ENCODE measurements around the gene CDH15.

CDH15 gene

DNA sequence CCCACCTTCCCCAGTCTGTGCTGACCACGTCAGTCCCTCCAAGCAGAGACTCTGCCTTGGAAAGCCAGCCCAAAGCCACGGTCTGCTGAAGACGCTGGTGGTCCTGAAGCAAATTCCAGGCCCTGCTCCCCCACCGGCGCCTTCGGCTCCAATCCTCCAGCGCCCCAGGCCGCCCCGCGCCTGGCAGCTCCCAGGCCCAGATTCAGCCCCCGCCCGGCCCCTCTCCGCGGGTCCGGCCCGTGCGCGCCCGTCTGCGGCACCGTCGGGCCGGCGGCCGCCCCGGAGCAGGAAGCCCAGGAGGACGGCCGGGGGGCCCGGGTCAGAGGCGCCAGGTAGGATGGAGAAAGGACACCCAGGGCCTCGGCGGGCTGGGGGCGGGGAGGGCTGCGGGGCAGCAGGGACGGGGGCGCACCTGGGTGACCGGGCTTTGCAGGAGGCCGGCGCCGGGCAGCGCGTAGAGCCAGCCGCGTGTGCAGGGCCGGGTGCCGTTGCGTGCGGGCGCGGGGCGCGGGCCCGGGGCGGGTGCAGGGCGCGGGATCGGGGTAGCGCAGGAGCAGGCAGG is 29.4 kb downstream of the CDH15 start:
- no peak for DNase-seq

DNA sequence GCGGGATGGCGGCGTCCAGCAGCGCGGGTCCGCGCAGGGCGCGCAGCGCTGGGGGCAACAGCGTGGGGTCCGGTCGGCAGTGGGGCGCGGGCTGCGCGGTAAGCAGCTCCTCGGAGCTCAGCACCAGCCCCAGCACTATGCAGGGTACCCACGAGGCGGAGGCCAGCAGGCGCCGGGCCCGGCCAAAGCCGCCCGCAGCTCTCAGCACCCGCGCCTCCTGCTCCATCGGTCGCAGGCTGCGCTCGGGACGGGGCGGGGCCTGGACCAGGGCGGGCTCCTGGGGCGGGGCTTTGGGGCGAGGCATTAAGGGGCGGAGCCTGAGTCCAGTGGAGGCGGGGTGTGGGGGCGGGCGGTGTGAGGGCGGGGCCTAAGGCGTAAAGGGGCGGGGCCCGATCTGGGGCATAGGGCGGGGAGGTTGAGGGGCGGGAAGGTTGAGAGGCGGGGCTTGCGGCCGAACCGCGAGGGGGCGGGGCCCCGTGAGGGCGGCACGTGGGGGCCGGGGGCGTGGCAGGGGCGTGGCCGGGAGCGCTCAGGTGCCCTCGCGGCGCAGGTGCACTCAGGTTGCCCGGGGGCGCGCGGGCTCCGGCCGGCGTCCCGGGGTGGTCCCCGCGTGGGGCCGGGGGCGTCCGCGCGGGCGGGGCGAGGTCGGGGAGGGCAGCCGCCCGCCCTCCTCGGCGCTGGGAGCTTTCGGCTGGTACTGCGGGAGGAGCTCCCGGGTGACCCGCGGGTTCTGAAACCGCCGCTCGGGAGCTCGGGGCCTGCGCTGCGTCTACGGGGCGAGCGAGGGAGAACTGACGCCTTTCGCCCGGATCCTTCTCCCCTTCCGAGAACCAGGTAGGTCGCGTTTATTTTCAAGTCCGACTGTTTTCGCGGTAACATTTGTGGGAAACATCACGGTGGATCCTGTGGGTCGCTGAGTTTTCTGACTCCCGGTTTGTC is 30.2 kb downstream of the CDH15 start:
- DNase-seq = peak; percentile 88

DNA sequence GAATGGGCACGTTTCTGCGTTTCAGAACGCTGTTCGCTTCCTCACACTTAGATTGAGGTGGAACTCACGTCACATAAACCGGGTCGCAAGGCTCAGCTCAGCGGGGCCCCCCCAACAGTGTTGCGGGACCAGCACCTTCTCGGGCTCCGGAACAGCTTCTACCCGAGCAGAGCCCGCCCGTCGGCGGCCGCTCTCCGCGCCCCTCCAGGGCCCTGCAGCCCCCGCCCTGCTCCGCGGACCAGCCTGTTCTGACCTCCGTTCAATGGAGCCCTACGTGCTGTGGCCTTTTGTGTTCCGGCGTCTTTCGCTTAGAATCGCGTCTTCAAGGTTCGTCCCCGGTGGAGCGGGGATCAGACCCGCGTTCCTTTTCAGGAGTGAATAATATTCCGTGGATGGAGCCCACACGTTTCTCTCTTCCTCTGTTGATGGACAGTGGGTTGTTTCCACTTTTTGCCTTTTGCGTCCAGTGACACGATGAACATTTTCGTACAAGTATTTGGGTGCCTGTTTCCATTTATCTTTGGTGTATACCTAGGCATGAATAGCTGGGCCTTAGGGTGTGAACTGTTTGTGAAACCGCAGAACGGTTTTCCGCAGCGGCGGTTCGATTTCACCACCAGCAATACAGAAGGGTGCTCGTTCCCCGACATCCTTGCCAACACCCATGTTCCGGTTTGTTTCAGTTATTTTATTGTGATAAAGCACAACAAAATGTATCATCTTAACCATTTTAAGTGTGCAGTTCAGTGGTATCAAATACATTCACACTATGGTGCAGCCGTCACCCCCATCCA is 31.1 kb downstream of the CDH15 start:
- no peak for DNase-seq

DNA sequence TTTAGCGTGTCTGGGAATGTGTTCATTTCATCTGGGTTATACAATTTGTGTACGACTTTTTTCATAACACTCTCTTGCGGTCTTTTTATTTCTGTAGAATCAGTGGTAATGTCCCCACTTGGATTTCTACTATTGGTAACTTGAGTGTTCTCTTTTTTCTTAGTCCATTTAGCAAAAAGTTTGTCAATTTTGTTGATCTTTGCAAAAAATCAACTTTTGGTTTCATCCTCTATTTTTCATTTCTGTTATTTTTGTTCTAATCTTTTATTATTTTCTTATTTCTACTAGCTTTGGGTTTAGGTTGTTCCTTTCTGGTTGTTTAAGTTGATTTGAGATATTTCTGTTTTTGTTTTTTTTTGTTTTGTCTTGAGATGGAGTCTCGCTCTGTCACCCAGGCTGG is 36.4 kb downstream of the CDH15 start:
- DNase-seq = no peak

DNA sequence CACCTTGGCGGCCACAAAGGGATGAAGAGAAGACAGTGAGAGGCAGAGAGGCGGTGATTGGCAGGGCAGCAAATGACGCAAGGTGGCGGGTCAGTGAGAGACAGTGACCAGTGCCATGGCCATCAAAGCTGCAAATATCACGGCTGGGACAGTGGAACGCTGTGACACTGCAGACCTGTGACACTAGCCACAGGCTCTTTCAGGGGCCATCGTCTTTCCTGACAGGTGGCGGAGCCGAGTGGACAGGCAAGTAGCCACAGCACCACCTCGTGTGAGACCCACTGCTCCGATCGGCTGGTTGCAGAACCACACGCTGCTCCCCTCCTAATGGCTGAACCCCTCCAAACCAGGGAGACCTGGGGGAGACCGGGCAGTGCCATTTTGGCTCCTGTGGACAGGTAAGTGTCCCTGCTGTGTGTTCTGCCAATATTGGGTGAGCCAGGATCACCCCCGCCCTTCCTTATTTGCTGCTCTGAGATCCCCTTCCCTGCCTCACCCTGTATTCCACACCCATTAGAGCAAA is 38.0 kb downstream of the CDH15 start:
- no peak for DNase-seq

DNA sequence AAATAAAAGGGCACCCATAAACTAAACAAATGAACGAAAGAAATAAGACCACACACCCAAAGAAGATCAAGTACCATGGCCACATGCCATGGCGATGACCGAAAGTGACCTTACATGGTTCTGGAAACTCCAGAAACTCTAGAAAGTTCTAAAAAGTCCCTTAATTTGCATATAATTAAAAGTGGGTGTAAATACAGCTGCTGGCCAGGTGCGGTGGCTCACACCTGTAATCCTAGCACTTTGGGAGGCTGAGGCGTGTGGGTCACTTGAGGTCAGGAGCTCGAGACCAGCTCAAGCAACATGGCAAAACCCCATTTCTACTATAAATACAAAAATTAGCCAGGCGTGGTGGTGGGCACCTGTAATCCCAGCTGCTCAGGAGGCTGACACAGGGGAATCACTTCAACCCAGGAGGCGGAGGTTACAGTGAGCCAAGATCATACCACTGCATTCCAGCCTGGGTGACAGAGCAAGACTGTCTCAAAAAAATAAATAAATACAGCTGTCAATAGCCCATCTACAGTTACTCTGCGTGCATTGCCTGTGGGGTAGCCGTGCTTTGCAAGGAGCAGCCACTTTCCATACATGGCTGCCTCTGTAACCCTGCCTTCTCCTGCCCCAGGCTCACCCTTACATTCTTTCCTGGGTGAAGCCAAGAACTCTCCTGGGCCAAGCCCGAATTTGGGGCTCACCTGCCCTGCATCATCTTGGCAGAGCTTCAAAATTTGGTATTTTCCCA is 38.8 kb downstream of the CDH15 start:
- no peak for DNase-seq

- DNase-seq = no peak
Observed at GRCh38 chr16:89210904-89211515, 39.5 kb downstream of the CDH15 start.

DNA sequence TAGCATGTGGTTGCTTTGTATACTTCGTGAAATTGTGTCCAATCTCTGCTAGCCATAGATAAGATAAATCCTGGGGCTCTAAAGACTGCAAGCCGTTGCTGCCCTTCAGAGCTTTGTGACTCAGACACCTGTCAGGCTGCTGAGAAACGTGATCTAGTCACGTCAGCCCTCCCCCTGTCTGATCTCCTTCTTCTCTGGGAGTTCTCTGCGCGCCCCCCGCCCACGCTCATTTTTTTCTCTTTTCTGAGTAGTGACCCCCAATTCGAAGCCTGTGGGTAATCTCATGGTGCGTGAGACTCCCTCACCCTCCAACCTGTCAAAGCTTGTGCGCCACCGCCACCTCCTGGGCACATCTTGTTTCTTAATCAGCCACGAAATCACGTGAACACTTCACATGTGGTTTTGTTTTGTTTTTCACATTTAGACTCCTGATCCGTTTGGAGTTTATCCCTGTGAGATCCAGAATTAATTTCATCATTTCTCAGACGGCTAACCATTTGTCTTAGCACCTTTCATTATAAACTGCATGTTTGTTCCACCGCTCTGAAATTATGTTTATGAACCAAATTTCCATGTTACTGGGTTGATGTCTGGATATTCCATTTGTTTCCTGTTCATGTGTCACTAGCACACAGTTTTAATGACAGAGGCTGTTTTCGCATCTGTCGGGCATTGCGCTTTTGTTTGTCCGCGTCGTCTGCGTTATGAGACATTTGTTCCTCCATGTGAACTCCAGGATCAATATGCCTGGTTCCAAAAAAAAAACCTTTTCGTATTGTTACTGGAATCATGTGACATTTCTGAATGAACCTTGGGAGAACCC is 45.0 kb downstream of the CDH15 start:
- DNase-seq = peak; percentile 51

DNA sequence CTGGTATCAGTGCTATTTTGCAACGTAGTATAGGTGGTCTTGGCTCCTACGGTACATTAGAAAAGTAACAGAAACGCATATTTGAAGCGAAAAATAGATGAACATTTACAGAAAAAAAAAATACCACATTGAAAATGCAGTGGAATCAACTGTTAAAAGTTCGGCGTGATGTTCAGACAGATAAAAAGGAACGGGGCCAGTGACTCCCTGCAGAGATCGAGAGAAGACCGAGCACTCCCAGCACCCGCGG is 45.5 kb downstream of the CDH15 start:
- no peak for DNase-seq

DNA sequence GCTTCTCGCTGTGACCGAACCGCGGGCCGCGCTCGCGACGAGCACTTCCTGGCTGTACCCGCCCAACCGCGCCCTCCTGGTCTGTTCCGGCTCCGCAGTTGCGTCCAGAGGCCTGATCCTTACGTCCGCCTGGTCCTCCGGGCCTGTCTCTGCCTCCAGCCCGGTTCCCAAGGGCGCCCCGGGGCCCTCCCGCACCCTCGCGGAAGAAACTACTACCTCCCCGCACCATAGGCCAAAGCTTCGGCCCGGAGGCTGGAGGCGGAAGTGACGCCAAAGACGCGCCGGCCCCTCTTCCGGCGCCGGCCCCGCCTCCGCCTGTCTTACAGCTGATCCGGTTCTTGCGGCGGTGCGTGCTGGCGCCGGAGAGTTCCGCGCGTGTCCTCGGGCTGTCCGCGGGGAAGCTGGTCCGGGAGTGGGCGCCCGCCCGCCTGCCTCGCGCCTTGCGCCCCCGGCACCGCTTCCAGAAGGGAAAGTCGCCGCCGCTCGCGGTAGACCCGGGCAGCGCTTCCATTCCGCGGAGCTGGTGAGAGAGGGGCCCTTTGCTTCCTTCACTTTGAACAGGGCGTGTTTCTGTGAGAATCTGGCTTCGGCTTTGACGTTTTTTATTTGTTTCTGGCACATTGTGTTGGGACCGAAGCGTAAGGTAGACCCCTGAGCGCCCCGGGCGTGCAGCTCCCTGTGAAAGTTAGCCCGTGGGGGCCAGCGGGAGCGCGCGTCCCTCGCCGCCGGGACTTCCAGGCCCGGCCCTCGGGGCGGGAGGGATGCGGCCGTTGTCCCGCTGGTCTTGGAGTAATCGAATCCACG is 46.0 kb downstream of the CDH15 start, which contains the start of gene ZNF778:
TSS of gene ZNF778 (plus strand) at position 316 of the 804 bp plus-strand sequence. CDS start 3,425 bp downstream, outside the sequence.
- peak; percentile 68 for DNase-seq

GRCh38 chr16:89219365-89219764 is 47.8 kb downstream of the CDH15 start:
- no peak for DNase-seq

DNA sequence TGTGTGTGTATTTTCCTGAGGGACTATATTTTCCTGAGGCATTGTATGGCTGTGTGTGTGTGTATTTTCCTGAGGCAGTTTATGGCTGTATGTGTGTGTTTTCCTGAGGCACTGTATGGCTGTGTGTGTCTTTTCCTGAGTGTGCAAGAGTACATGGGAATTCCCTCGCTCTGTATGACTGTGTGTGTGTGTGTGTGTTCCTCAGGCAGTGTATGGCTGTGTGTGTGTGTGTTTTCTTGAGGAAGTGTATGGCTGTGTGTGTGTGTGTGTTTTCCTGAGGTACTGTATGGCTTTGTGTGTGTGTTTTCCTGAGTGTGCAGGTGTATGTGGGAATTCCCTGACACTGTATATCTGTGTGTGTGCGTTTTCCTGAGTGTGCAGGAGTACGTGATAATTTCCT is 50.1 kb downstream of the CDH15 start:
- DNase-seq = no peak

GRCh38 chr16:89222931-89223330 is 51.4 kb downstream of the CDH15 start:
- DNase-seq = no peak

DNA sequence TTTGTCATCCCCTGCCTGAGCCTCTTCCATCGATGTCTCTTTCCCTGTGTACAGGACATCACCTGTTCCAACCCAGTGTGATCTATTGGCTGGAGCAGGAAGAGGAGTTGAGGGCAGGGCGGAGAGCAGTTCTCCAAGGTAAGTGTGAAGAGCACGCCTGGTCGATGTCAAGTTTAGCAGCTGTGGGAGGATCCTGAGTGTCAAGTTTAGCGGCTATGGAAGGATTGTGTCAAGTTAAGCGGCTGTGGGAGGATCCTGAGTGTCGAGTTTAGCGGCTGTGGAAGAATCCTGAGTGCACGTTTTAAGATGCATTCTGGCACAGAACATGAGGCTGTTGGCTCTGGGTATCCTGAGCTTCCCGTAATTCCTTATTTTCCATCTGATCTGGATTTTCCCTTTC is 53.1 kb downstream of the CDH15 start:
- no peak for DNase-seq

DNA sequence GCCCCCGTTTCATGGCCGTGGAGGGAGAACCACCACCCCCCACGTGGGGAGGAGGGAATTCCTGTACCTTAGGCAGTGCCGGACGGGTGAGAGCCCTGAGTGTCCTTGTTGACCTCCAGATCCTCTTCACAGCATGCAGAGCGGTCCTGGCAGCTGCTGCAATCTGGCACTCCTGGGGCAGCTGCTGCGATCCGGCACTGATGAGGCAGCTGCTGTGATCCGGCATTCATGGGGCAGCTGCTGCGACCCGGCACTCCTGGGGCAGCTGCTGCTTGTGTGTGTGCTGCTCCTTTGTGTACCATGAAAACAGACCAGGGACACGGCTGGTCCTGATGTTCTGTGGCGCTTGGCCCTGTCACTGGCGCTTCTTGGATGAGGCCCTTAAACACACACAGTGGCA is 58.7 kb downstream of the CDH15 start:
- no peak for DNase-seq

- DNase-seq = no peak
Observed at GRCh38 chr16:89232107-89232506, 60.6 kb downstream of the CDH15 start.

DNA sequence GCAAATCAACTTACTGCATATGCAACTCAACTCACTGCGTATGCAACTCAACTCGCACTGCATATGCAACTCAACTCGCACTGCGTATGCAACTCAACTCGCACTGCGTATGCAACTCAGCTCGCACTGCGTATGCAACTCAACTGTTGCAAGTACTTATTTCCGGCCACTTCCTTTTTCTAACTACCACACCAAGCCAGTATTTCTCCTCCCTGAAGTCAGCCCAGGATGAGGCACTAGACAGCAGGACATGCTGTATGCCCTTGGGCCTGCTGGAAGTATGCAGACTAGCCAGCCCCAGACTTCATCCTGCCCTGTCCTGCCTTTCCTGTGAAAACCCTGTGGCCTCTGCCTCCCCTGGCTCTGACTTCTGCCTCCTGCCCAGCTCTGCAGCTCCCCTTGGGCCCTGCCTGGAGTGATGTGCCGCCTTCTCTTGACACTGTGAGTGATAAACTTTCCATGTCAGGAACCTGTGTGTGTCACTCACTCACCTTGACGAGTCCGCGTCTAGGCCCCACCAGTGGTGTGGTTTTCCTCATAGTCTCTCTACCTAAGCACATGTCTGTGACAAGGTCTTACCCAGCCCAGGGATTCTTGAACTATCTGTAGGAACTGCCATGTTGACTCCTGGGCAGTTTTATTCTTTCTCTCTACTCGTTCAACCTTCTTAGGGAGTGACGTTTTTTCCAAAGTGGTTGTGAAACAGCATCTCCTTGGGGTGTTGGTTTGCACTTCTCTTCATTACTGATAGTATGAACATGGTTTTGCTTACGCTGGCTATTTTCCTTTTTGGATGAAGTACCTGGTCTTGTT is 62.3 kb downstream of the CDH15 start:
- no peak for DNase-seq

DNA sequence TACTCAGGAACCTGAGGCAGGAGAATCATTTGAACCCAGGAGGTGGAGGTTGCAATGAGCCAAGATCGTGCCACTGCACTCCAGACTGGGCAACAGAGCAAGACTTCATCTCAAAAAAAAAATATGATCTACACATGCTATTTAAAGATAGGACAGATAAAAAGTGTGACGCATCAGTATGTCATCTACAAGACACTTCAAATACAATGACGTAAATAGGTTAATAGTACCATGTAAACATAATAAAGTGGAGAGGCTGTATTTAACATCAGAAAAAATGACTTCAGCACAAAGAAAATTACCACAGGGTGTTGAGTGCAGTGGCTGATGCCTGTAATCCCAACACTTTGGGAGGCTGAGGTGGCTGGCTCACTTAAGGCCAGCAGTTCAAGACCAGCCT is 66.2 kb downstream of the CDH15 start:
- DNase-seq = no peak

DNA sequence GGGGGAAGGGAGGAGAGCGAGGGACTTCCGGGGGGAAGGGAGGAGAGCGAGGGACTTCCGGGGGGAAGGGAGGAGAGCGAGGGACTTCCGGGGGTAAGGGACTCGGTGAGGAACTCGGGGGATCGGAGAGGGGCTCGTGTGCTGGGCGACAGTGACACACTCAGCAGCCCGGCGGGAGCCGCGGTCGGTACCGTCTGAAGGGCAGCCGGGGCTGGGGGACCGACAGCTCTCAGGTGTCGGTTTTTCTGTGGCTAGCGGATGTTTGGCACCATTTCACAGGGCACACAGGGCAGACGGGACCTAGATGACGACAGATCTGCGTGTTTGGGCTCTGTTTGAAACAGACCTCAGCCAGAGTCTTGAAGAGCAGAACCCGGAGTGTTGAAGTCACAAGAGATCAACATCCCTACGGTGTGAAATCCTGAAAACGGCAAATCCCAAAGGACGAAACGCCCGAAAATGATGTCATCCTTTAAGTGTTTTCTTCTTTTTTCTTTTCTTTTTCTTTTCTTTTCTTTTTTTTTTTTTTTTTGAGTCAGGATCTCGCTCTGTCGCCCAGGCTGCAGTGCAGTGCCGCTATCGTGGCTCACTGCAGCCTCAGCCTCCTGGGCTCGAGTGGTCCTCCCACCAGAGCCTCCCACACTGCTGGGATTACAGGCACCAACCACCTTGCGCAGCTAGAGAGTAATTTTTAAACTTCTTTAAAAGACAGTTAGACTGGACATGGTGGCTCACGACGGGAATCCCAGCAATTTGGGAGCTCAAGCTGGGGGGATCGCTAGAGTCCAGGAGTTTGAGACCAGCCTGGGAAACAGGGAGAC is 69.8 kb downstream of the CDH15 start:
- DNase-seq = peak; percentile 67
